GM23338 (cell line): ENCODE measurements around the gene FOXE3.

Source experiments
- CREB1 ChIP-seq: fragments of 250-450 bp; sonication (Bioruptor Pico); IDR thresholded peaks from 2 replicates; pipeline ENCODE4 v1.5.0; 2020; ENCODE audit warnings: low read depth, mild to moderate bottlenecking, moderate library complexity
- CTCF ChIP-seq, 2 experiments: fragments of 200-600 bp in 1 of 2; sonication (generic) in 1 of 2; conservative IDR thresholded peaks; 2 replicates each; pipeline versions ENCODE4 v1.5.1 to v1.6.1; 2016 to 2017; ENCODE audit warnings: antibody characterized with exemption in 2 of 2, low read depth in 2 of 2, mild to moderate bottlenecking in 2 of 2, moderate library complexity in 1 of 2
- ETS1 ChIP-seq: IDR thresholded peaks from 2 replicates; pipeline ENCODE4 v1.6.1; 2016; ENCODE audit warnings: antibody characterized with exemption
- EZH2 ChIP-seq: fragments of 200-600 bp; sonication (generic); IDR thresholded peaks from one replicate; pipeline ENCODE4 v1.8.0; 2017; ENCODE audit warnings: antibody characterized with exemption, mild to moderate bottlenecking, low read depth; ENCODE audit not compliant: unreplicated experiment
- EZH2phosphoT487 ChIP-seq: fragments of 200-600 bp; sonication (generic); IDR thresholded peaks from one replicate; pipeline ENCODE4 v1.8.1; 2018; ENCODE audit warnings: antibody characterized with exemption; ENCODE audit not compliant: unreplicated experiment
- JUNB ChIP-seq: IDR thresholded peaks from one replicate; pipeline ENCODE4 v1.6.1; 2016; ENCODE audit warnings: antibody characterized with exemption; ENCODE audit not compliant: unreplicated experiment
- NANOG ChIP-seq: IDR thresholded peaks from 2 replicates; pipeline ENCODE4 v1.6.1; 2016; ENCODE audit warnings: antibody characterized with exemption, borderline replicate concordance
- POLR2AphosphoS5 ChIP-seq: IDR thresholded peaks from 2 replicates; pipeline ENCODE4 v1.6.1; 2016; ENCODE audit warnings: antibody characterized with exemption, low read depth
- REST ChIP-seq: IDR thresholded peaks from one replicate; pipeline ENCODE4 v1.6.1; 2018; ENCODE audit warnings: antibody characterized with exemption; ENCODE audit not compliant: unreplicated experiment
- STAT1 ChIP-seq: IDR thresholded peaks from one replicate; pipeline ENCODE4 v1.6.1; 2016; ENCODE audit warnings: antibody characterized with exemption; ENCODE audit not compliant: unreplicated experiment
- ZNF114 ChIP-seq: fragments of 250-450 bp; sonication (Bioruptor Pico); IDR thresholded peaks from 2 replicates; pipeline ENCODE4 v1.5.0; 2020; ENCODE audit warnings: mild to moderate bottlenecking, moderate library complexity
- ZNF331 ChIP-seq: fragments of 250-450 bp; sonication (Bioruptor Pico); IDR thresholded peaks from 2 replicates; pipeline ENCODE4 v1.5.0; 2020; ENCODE audit warnings: low read depth, mild to moderate bottlenecking, moderate library complexity

GRCh38 chr1:47407481-47407880 lies 8.6 kb upstream of the FOXE3 start:
- TF ChIP-seq EZH2 (no peak), CTCF (conservative IDR thresholded peaks at IDR 0.05; ENCODE audit: low read depth in 2 of 2) (no peak), EZH2phosphoT487 (no peak), NANOG (no peak), POLR2AphosphoS5 (no peak), ETS1 (no peak), CREB1 (CRISPR knock-in tag) (no peak), STAT1 (no peak), REST (no peak), JUNB (no peak), ZNF114 (CRISPR knock-in tag) (no peak), ZNF331 (CRISPR knock-in tag) (no peak)
